Measurements from ENCODE around the gene TRMT61A.

The TRMT61A gene

GRCh38 chr14:103548463-103549351 is 19.7 kb downstream of the TRMT61A start:
- TF ChIP-seq EZH2 (IDR thresholded peaks at IDR 0.05) = no peak
- no peak for TF ChIP-seq FOXP2 (optimal IDR thresholded peaks at IDR 0.05; ENCODE audit: control extremely low read depth, extremely low read length, insufficient read depth)
- no peak for TF ChIP-seq POLR2AphosphoS5 (IDR thresholded peaks at IDR 0.05; ENCODE audit: borderline replicate concordance, low read depth, low read length)

GRCh38 chr14:103549361-103550311 is 20.6 kb downstream of the TRMT61A start:
- H3K9ac ChIP-seq (ENCODE audit: insufficient read length) = no peak overlapping the region

More at GRCh38 chr14:103548463-103549351, 19.7 kb downstream of the TRMT61A start:
- H3K36me3 ChIP-seq (ENCODE audit: insufficient read depth, low read length) = no peaks in the 10 kb centered on the region
- H3K4me3 ChIP-seq = no peak overlapping the region
- no peak overlapping the region for H3K27ac ChIP-seq
- no peak for DNase-seq (ENCODE audit: low read depth, low spot score)
- no peak overlapping the region for H3K9ac ChIP-seq (ENCODE audit: insufficient read length)
- H3K9me3 ChIP-seq (ENCODE audit: low read depth, low read length) = no peaks in the 10 kb centered on the region

DNA sequence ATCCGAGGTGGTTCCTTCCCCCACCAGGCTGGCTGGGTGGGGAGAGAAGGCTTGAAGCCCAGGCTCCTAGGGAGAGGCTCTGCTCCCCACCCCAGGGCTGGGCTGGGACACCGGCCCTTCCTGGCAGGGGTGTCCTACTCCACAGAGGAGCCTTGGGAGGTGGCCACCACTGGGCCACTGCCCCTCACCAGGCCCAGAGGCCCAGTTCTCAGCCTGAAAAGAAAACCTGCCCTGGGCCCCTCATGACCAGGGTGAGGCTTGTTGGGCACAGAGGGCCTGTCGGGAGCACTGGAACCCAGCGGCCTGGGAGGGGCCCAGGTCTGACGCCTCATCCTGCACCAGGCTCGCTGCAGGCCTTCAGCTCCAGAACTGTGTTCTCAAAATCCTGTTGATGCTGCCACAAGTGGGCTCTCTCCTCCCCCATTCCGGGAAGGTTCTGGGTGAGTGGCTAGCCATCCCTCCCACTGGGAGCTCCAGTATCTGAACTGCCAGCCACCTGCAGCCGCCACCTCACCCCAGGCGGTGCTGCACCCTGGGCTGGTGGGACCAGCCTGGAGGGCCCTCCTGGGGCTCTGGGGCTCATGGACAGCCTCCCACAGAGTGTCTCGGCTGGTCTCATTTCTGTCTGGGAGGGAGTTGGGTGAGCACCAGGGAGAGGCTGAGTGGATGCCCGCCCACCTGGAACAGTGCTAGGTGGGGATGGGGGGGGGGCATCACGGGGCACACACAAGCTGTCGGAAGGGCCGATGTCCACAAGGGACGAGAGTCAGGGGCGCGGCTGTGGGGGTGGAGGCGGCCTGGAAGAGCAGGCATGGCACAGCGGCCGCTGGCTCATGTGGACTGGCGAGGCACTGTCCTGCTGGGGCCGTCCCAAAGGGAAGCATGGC is 21.7 kb downstream of the TRMT61A start:
- Histone ChIP-seq H3K36me3 (ENCODE audit: insufficient read depth, low read length) (no peaks in the 10 kb centered on the region), H3K9me3 (ENCODE audit: low read depth, low read length) (no peaks in the 10 kb centered on the region), H3K4me3 (no peak overlapping the region), H3K9ac (ENCODE audit: insufficient read length) (peak overlapping the region; percentile 37), H3K27ac (0 out of 2 replicates have a peak overlapping the region, but pooled peaks have one; percentile 2)
- TF ChIP-seq FOXP2 (optimal IDR thresholded peaks at IDR 0.05; ENCODE audit: control extremely low read depth, extremely low read length, insufficient read depth) (no peak), EZH2 (IDR thresholded peaks at IDR 0.05) (no peak), POLR2AphosphoS5 (IDR thresholded peaks at IDR 0.05; ENCODE audit: borderline replicate concordance, low read depth, low read length) (no peak)
- DNase-seq (ENCODE audit: low read depth, low spot score) = no peak

More at GRCh38 chr14:103549361-103550311, 20.6 kb downstream of the TRMT61A start:
- H3K36me3 ChIP-seq (ENCODE audit: insufficient read depth, low read length) = no peaks in the 10 kb centered on the region
- no peaks in the 10 kb centered on the region for H3K9me3 ChIP-seq (ENCODE audit: low read depth, low read length)
- no peak for DNase-seq (ENCODE audit: low read depth, low spot score)
- TF ChIP-seq EZH2 (IDR thresholded peaks at IDR 0.05) (no peak), FOXP2 (optimal IDR thresholded peaks at IDR 0.05; ENCODE audit: control extremely low read depth, extremely low read length, insufficient read depth) (no peak), POLR2AphosphoS5 (IDR thresholded peaks at IDR 0.05; ENCODE audit: borderline replicate concordance, low read depth, low read length) (no peak)
- H3K27ac ChIP-seq = 0 out of 2 replicates have a peak overlapping the region, but pooled peaks have one; percentile 2
- no peak overlapping the region for H3K4me3 ChIP-seq

- TF ChIP-seq EZH2 (IDR thresholded peaks at IDR 0.05) (no peak), POLR2AphosphoS5 (IDR thresholded peaks at IDR 0.05; ENCODE audit: borderline replicate concordance, low read depth, low read length) (no peak), FOXP2 (optimal IDR thresholded peaks at IDR 0.05; ENCODE audit: control extremely low read depth, extremely low read length, insufficient read depth) (no peak)
- no peak overlapping the region for H3K9ac ChIP-seq (ENCODE audit: insufficient read length)
- no peak for DNase-seq (ENCODE audit: low read depth, low spot score)
- H3K4me3 ChIP-seq = no peak overlapping the region
- no peak overlapping the region for H3K27ac ChIP-seq
- H3K36me3 ChIP-seq (ENCODE audit: insufficient read depth, low read length) = no peaks in the 10 kb centered on the region
- H3K9me3 ChIP-seq (ENCODE audit: low read depth, low read length) = no peaks in the 10 kb centered on the region
Measured at GRCh38 chr14:103551338-103551762, 22.4 kb downstream of the TRMT61A start.

DNA sequence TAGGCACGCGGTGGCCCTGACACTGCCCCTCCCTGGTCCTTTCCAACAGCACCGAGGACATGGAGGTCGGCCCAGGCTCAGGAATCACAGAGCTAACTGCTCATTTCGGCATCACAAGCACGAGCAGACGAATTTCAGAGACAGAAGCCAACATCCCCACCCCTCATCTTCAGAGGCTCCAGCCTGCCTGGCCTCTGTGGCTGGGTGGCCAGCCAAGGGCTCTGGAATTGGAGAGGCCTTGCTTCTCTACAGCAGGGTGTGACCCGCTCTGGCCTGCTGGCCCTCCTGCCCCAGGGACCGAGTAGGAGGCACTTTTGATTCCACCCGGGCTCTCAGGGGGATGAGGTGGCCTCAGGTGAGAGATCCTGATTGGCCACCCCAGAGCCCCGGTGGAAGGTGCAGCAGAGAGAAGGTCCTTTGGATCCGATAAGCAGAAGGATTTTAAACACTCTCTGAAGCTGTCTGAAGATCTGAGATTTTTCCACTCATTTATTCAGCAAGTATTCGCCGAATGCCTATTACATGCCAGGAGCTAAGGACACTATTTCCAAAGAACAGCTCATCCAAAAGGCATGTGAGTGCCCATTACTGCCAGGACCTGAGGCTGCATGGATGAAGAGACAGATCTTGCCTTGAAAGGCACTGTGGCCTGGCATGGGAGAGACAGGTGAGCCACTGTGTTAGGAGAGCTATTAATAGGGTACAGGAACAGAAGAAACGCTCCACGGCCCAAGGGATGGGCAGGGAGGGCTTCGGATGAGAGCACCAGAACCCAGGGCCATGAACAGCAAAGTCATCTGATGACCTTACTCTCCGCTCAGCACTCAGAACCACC is 23.2 kb downstream of the TRMT61A start:
- TF ChIP-seq EZH2 (IDR thresholded peaks at IDR 0.05) (no peak), FOXP2 (optimal IDR thresholded peaks at IDR 0.05; ENCODE audit: control extremely low read depth, extremely low read length, insufficient read depth) (no peak), POLR2AphosphoS5 (IDR thresholded peaks at IDR 0.05; ENCODE audit: borderline replicate concordance, low read depth, low read length) (no peak)
- no peak overlapping the region for H3K4me3 ChIP-seq
- H3K9ac ChIP-seq (ENCODE audit: insufficient read length) = no peak overlapping the region
- H3K27ac ChIP-seq = no peak overlapping the region
- no peaks in the 10 kb centered on the region for H3K9me3 ChIP-seq (ENCODE audit: low read depth, low read length)
- no peaks in the 10 kb centered on the region for H3K36me3 ChIP-seq (ENCODE audit: insufficient read depth, low read length)
- DNase-seq (ENCODE audit: low read depth, low spot score) = no peak

- no peak for DNase-seq (ENCODE audit: low read depth, low spot score)
- Histone ChIP-seq H3K9ac (ENCODE audit: insufficient read length) (no peak overlapping the region), H3K27ac (no peak overlapping the region), H3K4me3 (no peak overlapping the region), H3K36me3 (ENCODE audit: insufficient read depth, low read length) (no peaks in the 10 kb centered on the region; the same call in 1 of the 2 replicates), H3K9me3 (ENCODE audit: low read depth, low read length) (no peaks in the 10 kb centered on the region)
- no peak for TF ChIP-seq EZH2 (IDR thresholded peaks at IDR 0.05)
- no peak for TF ChIP-seq POLR2AphosphoS5 (IDR thresholded peaks at IDR 0.05; ENCODE audit: borderline replicate concordance, low read depth, low read length)
- TF ChIP-seq FOXP2 (optimal IDR thresholded peaks at IDR 0.05; ENCODE audit: control extremely low read depth, extremely low read length, insufficient read depth) = no peak
Measured at GRCh38 chr14:103552846-103553210, 23.8 kb downstream of the TRMT61A start.

Measured in SK-N-MC (cell line).